Inflammatory macrophage treated with lipopolysaccharide for 1 hour (primary cell): ENCODE data around the gene SP100.

Experiments
- DNase-seq, 2 donors: peaks; one replicate each; pipeline ENCODE4 v3.0.0-alpha.2; 2020 to 2022

Gene SP100

DNA sequence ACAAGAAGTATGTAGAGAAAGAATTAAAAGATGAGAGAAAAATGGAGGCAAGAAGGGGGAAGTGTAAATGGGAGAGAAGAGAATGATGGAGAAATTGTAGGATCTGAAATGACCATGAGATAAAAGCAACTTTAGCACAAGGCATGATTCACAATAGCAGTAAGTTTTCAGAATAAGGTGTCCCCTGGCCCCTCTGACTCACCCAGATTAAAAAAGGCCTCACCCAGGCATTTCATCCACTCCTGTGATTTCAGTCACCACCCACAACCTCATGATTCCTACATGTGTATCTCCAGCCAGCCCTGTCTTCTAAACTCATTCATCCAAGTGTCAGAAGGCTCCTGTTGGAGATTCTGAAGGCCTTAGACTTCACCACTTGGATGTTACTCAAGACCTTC is 56.6 kb downstream of the SP100 start:
- peak; percentile 64 to 81 for DNase-seq

DNA sequence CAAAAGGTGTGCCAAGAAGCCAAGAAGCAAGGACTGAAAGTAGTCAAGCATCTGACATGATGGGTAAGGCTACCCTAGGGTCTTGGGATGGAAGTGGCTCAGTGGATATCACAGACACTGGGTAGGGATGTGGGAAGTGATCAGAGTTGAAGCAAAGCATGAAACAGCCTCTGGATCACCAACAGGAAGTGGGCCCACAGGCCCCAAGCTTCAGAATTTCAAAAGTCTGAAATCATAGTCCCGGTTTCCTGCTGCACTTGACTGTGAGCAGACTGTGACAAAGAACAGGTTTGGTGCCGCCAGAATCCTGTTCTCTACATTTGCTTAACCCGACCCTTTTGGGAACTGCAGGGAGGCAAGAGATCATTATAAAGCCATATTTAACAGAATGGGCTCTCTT is 57.4 kb downstream of the SP100 start:
- peak; percentile 54 to 65 for DNase-seq

DNA sequence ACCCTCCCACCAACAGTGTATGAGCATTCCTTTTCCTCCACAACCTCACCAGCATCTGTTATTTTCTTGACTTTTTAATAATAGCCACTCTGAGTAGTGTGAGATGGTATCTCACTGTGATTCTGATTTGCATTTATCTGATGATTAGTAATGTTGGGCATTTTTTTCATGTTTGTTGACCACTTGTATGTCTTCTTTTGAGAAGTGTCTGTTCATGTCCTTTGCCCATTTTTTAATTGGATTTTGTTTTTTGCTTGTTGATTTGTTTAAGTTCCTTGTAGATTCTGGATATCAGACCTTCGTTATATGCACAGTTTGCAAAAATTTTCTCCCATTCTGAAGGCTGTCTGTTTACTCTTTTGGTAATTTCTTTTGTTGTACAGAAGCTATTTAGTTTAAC is 59.1 kb downstream of the SP100 start:
- DNase-seq = no peak

DNA sequence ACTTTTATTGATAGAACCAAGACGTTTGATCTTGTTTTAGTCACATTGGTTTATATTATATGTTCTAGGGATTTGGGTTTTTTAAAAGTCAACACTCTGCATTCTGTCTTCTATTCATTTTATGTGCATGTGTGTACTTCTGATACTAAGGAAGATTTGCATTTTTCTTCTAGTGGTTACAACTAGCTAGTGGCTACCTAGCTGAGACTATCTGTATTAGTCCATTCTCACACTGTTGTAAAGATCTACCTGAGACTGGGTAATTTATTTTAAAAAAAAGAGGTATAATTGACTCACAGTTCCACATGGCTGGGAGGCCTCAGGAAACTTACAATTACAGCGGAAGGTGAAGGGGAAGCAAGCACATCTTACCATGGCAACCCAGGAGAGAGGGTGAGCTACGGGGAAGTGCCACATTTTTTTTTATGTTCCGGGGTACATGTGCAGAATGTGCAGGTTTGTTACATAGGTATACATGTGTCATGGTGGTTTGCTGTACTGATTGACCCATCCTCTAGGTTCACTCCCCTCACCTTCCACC is 69.9 kb downstream of the SP100 start:
- no peak for DNase-seq

DNA sequence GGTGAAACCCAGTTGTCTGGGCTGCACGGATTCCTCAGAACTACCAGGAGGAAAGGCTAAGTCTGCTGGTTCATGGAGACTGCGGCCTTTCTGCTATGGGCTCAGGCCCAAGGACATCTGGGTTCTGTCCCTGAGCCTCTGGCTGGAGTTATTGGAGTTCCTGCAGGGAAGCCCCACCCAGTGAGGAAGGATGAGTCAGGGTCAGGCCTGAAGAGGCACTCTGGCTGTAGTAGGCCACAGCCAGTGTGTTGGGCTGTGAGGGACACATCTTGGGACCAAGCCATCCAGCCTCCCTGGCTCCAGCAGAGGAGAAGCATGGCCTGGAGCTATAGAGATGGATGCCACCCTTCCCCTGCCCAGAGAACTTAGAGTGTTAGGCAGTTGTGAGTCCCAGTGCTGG is 75.2 kb downstream of the SP100 start:
- peak in 1 of 2 donors; percentile 6 for DNase-seq

DNA sequence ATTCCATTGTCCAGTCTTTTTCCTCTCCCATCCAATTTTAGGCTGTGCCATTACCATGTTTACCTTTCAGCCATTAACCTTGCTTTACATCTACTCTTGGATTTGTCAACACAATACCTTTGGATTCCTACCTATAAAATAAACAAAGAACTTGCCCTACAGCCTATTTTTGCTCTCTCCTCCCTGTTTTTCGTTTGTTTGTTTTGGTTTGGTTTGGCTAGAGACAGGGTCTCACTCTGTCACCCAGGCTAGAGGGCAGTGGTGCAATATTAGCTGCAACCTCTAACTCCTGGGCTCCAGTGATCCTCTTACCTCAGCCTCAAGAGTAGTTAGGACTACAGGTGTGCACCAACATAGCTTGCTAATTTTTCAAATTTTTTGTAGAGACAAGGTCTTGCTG is 76.1 kb downstream of the SP100 start:
- DNase-seq = no peak

DNA sequence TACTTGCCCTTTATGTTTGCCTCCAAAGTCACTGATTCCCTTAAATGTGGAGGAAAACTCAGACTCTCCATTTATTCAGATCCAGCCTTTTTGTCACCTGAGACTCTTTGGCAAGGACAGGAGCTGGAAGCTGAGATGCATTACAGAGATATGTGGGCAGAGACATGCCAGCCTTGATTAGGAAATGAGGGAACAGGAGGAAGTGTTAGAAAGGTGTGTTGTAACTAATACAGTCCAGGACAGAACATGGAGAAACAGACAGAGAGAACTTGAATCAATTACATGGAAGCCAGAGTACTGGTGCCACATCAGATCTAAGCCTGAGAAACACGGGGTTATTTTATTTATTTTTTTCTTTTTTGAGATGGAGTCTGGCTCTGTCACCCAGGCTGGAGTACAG is 79.0 kb downstream of the SP100 start:
- peak in 1 of 2 donors; percentile 13 for DNase-seq

DNA sequence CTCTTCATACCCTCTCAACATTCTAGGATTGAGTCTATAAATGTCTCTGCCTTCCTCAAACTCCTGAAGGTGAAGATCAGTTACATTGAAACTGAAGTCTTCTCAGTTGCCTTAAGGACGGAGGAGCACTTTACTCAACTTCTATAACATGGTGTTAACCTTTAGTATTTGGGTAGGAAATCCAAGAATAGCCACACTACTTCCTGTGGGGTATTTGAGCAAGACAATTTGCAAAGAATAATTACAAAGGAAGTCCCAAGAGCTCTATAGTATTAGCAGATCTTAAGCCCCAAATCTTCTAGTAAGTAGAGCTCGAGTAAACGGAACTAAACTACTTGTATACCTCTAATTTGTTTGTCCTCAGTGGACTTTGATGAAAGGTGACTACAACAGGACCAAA is 80.9 kb downstream of the SP100 start:
- no peak for DNase-seq

DNA sequence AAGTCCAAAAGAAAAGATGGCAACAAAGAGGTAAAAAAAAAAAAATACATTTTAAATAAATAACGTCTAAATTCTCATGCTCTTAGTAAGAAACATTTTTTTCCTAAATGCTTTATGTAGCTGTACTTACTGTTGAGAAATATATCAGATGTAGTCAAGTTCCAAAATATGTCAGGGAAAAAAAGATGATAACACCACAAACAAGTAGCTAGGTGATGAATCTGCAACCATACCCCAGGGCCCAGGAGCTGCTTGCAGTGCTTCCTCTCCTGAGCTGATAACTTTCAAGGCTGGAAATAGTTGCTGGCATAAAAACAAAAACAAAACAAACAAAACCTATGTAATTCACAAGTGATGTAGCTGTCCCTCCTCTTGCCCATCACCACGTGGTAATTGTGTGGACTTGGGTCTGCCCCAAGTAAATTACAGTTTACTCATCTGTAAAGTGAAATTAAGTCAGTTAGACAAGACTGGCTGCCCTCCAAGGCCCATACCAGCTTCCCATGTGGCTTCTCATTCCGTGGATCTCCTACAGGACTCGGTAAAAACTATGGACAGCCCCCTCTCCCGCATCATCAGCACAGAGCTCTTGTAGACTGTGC is 82.6 kb downstream of the SP100 start:
- DNase-seq = no peak

DNA sequence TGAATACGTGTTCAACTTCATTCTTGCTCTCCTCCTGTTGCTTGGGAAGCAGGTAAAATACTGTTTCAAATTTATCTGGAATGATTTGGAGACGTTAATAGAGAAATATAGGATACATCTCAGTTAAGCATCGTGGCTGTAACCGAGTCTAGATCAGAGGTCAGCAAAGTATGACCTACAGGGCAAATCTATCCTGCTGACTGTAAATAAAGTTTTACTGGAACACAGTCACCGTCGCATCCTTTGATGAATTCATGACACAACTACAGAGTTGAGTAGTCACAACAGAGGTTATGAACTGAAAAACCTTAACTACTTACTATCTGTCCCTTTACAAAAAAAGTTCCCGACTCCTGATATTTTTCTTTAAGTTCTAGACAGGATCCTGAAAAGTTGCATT is 86.6 kb downstream of the SP100 start:
- DNase-seq = no peak

DNA sequence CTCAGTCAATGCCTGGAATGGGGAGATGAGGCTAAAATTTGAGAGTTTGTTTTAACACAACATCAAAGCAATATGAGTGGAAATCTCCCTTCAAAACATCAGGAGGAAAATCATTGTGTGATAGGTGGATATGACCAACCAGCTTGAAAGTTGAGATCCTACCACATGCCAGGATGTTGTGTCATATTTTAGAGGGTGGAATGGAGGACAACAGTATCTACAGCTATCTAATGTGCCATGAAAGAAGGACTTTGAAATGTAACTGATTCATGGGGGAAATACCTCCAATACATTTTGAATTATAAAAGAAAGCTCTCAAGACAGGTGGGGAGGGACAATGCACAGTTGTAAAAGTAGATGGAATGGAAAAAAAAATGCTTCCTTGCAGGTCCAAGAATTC is 87.8 kb downstream of the SP100 start:
- no peak for DNase-seq

DNA sequence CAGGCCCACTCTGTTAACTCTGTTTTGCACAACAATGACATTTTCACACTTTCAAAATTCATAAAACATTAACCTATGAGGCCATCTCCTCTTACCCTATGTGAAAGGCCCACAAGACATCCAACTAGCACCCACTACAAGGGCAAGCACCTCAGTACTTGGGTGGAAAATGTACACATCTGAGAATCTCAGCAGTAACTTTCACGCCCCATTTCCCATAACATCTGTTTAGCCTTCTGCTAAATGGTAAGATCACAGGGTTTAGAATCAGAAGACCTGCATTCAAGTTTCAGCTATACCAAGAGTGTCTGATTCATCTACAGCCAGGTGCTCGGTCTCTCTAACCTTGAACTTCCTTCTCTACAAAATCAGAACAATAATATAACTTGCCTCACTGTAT is 89.2 kb downstream of the SP100 start:
- DNase-seq = no peak

DNA sequence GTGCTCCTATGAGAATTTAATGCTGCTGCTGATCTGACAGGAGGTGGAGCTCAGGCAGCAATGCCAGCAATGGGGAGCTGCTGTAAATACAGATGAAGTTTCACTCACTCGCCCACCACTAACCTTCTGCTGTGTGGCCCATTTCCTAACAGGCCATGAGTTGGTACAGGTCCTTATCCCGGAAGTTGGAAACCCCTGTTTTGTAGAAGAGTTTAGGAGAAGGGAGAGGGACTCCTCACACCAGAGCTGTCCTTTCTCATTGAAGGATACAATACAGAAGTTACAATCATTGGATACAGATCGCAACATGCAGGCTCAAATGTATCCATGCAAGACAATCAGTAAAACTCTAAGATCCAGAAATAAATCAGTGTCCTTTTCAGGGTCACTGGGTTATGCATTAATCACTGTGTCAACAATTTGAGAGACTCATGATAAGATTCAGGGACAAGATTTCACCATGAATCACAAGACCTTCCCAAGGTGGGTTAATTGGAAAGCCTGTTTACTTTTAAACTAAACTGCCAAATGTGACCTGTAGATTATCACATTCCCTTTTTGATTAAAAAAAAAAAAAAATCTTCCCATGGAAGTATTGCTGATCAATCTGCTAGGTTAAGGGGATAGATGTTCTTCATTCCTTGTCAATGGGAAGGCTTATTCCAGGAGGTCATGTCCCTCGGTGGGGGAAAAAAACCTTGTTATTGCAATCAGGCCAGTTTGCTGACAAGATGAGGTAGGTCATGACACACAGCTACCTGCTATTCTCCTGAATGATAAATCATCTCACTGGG is 97.2 kb downstream of the SP100 start:
- no peak for DNase-seq

DNA sequence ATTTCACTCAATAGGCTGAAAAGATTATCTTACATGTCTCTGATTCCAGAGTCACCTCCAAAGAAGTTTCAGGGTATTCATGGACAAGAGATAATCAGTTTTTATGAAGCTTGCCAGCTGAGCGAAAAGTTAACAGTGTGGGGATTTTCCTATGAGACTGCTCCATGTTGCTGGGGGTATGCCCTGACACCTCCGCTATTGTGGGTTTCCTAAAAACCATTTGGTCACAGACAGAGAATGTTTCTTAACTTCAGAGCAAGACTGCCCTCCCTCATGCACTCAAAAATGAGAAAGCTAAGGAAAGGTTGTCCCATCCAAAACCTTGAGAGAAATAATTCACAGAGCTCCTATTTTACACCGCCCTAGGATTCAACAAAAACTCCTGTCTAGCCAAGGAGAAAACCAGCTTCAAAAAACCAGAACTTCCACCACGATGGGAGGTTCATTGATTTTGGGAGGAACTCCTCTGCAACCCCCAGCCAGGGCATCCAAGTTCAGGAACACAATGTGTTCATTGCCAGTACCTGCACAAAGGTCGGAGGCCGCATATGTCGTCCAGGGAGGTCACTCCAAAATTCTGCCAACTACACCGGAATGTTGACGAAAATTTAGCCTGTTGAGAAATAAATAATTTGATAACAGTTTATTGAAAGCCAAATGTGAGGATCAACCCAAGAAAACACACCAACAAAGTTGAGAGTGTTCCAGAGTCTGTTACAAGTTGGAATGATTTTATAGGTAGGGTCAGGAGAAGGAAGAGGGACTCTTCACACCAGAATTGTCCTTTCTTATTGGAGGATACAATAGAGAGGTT is 104.3 kb downstream of the SP100 start:
- no peak for DNase-seq

DNA sequence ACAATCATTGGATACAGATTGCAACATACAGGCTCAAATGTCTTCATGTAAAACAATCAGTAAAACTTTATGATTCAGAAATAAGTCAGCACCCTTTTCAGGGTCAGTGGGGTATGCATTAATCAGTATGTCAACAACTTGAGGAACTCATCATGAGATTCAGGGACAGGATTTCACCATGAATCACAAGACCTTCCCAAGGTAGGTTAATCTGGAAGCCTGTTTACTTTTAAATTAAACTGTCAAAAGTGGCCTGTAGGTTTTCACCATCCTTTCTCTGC is 104.8 kb downstream of the SP100 start:
- no peak for DNase-seq

DNA sequence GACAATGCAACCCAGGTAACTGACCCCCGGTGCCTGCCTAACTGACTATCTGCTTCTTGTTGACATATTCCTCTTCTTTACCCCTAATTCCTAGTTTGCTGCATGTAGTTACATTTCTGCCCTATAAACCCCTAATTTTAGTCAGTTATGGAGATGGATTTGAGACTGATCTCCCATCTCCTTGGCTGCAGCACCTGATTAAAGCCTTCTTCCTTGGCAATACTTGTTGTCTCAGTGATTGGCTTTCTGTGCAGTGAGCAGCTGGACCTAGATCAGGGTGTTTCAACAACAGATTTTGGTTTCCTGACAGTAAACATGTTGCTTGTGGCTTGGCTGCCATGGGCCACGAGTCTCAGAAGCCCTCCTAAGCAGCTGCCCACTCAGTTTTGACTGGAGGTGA is 105.4 kb downstream of the SP100 start:
- DNase-seq = no peak

DNA sequence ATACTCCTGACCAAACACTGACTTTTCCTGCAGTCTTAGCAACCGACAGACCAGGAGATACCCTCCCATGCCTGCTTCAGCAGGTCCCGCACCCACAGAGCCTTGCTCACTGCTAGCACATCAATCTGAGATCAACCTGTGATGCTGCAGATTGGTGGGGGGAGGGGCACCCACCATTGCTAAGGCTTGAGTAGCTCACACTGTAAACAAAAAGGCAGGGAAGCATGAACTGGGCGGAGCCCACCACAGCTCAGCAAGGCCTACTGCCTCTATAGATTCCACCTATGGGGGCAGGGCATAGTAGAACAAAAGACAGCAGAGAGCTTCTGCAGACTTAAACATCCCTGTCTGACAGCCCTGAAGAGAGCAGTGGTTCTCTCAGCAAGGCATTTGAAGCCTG is 109.7 kb downstream of the SP100 start:
- no peak for DNase-seq

DNA sequence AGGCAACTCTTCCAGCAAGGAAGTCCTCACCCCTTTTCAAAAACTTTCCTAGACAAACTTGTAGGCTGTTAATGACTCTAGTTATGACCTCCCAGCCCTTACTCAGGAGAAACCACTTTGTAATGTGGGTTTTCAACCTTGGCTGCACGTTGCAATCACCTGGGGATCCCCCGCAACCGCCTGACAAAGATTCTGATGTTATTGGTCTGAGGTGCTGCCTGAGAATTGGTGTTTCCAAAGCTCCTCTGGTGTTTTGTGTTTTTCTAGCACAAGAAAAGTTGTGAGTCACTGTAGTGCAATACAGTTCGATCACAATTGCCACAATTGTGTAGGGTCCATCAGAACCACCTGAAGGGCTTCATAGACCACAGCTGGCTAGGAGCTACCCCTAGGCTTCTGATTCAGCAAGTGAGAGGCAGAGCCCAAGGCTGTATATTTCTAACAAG is 121.6 kb downstream of the SP100 start:
- DNase-seq = no peak

DNA sequence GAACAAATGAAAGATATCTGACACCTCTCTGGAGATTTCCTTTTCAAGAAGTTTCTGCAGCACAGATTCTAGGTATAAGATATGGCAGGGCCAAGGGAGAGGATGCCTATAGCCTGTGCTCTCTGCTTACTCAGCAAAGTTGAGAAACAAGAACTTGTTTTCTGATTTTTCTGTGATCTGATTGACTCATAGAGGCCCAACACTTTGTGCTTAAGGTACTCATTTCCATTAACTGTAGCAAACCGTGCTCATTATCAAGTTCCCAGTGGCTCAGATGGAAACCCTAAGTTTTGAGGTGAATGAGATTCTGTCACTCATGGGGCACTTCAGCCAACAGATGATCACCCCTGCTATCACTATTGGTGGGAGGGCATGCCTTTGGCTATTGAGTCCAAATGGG is 124.3 kb downstream of the SP100 start:
- no peak for DNase-seq

DNA sequence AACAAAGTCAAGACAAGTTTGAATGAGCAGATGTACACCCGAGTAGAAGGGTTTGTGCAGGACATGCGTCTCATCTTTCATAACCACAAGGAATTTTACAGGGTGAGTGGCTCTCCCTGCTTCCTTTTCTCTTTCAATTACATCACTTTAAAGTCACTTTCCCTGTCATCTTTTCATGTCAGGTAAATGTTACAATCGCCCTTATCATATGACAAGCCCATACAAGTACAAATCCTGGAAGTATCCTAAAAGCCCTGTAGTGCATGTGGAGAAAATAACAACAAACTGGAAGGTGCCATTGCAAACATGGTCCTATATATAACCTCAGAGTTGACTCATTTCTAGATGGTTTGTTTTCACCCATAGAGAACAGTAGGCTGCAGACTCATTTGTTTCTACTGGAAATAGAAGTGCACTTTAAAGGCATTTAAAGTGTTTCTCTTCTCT is 126.0 kb downstream of the SP100 start:
- DNase-seq = no peak

DNA sequence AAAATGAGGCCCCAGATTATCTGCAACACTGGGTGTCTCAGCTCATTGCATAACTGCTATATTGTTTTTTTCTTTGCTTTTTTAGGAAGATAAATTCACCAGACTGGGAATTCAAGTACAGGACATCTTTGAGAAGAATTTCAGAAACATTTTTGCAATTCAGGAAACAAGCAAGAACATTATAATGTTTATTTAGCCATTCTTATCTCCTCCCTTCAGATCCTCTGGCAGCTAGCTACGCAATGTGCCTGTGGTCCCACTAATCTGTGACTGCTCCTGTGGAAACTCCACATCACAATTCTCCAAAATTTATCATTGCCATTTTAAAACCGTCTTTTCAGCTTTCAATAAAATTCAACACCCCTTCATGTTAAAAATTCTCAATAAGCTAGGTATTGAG is 126.8 kb downstream of the SP100 start:
- DNase-seq = no peak

DNA sequence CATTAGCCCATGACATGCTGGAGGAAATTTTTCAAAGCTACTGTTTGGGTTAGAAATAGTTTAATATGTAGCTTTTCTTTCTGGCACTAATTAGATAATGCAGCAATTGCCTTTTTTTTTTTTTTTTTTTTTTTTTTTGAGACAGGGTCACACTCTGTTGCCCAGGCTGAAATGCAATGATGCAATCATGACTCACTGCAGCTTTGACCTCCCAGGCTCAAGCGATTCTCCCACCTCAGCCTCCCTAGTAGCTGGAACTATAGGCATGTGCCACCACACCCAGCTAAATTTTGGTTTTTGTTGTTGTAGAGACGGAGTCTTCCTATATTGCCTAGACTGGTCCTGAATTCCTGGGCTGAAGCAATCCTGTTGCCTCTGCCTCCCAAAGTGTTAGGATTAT is 136.2 kb downstream of the SP100 start:
- no peak for DNase-seq

DNA sequence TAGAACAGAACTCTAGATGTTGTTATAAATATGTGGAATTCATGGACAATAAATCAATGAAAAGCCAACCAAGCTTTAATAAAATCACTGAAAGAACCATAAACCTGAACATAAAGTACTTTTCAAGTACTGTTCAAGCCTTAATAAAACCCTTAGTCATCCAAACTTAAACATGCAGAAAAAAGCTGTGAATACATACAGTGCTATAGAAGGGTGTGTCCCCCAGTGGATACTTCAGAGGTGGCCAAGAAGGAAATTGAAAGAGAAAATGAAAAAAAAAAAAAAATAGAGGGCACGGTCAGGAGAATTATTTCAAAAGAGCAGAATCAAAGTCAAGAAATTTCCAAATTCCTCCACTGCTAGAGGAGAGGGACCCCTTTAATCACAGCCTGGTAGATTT is 141.1 kb downstream of the SP100 start:
- DNase-seq = peak; percentile 7 to 28
